ENCODE results near the gene DBN1.

Gene DBN1

GRCh38 chr5:177447611-177448243 is 25.7 kb downstream of the DBN1 start:
- no peak for TF ChIP-seq CTCF (IDR thresholded peaks at IDR 0.05; ENCODE audit: extremely low read depth, insufficient read depth, missing control alignments)
- in situ Hi-C loops (cut with MboI; ENCODE audit: low pct_unique_long_range_greater_than_20kb, low sequenced_read_pairs, unreplicated experiment): no loop called here
- DNase-seq (ENCODE audit: low spot score): no peak

DNA sequence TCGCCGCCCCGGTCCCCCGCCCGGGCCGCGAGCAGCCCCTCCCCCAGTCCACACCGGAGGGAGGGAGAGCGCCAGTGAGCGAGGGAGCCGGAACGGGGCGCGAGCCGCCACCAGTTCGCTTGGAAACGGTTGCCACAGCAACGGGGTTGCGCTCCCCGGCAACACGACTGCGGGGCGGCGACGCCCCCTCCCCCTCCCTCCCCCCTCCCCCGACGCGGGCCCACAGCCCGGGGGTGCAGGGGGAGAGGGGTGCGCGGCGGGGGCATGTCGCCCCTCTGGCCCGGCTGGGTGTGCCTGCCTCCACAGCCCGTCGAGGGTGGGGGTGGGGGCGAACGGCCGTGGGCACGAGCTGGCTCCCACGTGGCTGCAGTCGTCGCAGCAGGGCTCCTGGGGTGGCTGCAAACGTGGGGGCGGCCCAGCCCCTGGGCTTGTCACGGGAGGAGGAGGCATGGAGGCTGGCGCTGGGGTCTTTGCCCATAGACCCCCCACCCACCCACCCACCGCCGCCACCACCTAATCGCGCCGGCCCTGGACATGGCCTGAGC is 26.3 kb downstream of the DBN1 start:
- no peak for TF ChIP-seq CTCF (IDR thresholded peaks at IDR 0.05; ENCODE audit: extremely low read depth, insufficient read depth, missing control alignments)
- in situ Hi-C loops (cut with MboI; ENCODE audit: low pct_unique_long_range_greater_than_20kb, low sequenced_read_pairs, unreplicated experiment): no loop called here
- peak; percentile 91 for DNase-seq (ENCODE audit: low spot score)

- in situ Hi-C loops (cut with MboI; ENCODE audit: low pct_unique_long_range_greater_than_20kb, low sequenced_read_pairs, unreplicated experiment): no loop called here
- TF ChIP-seq CTCF (IDR thresholded peaks at IDR 0.05; ENCODE audit: extremely low read depth, insufficient read depth, missing control alignments): peak; percentile 24
- peak; percentile 92 for DNase-seq (ENCODE audit: low spot score)
Measured at GRCh38 chr5:177446200-177447065, 27.0 kb downstream of the DBN1 start, which contains the start of gene PRR7. Gene PRR7 (plus strand): TSS chr5:177446814. CDS start chr5:177455068, 8,254 bp downstream.

- no peak for TF ChIP-seq CTCF (IDR thresholded peaks at IDR 0.05; ENCODE audit: extremely low read depth, insufficient read depth, missing control alignments)
- DNase-seq (ENCODE audit: low spot score): no peak
- in situ Hi-C loops (cut with MboI; ENCODE audit: low pct_unique_long_range_greater_than_20kb, low sequenced_read_pairs, unreplicated experiment): no loop called here
Measured at GRCh38 chr5:177445917-177446199, 27.6 kb downstream of the DBN1 start.

- in situ Hi-C loops (cut with MboI; ENCODE audit: low pct_unique_long_range_greater_than_20kb, low sequenced_read_pairs, unreplicated experiment): no loop called here
- TF ChIP-seq CTCF (IDR thresholded peaks at IDR 0.05; ENCODE audit: extremely low read depth, insufficient read depth, missing control alignments): no peak
- DNase-seq (ENCODE audit: low spot score): no peak
Measured at GRCh38 chr5:177445052-177445916, 28.1 kb downstream of the DBN1 start.

Data from GM13977 (cell line).